Measurements from ENCODE around the gene CKB. TPM values are rescaled to one million over a fixed set of nuclear protein-coding genes. Genes with fewer than 3 reads are reported as not detected.

The CKB gene
- total and polyA plus RNA-seq, 4 donors, result 9.0 to 32.9 (median 20.4) TPM

GRCh38 chr14:103488071-103488470 lies 34.6 kb downstream of the CKB start:
- Histone ChIP-seq H3K27me3 (ENCODE audit: control insufficient read depth in 4 of 4, insufficient read depth in 4 of 4, low read length in 3 of 4) (no peaks in the 10 kb centered on the region), H3K4me1 (ENCODE audit: control insufficient read depth in 4 of 4, insufficient read depth in 4 of 4, low read length in 3 of 4) (peaks cover 0 to 4% (median 2%) of the 10 kb centered on the region in 4 donors), H3K27ac (ENCODE audit: low read depth in 1 of 2, low read length in 2 of 2) (no peak overlapping the region), H3K9ac (ENCODE audit: low read depth in 1 of 2, low read length in 2 of 2) (no peak overlapping the region), H3K36me3 (ENCODE audit: control insufficient read depth in 4 of 4, insufficient read depth in 3 of 4, low read depth in 1 of 4, low read length in 3 of 4) (peaks cover 6 to 34% (median 23%) of the 10 kb centered on the region in 4 donors), H3K9me3 (ENCODE audit: control insufficient read depth in 4 of 4, low read length in 3 of 4) (no peaks in the 10 kb centered on the region), H3K4me3 (ENCODE audit: low read depth in 1 of 3, low read length in 3 of 3) (no peak overlapping the region)
- no peak for DNase-seq (ENCODE audit: low spot score)
- TF ChIP-seq NR2F2 (IDR thresholded peaks at IDR 0.05), result no peak
- TF ChIP-seq CTCF (IDR thresholded peaks at IDR 0.05; ENCODE audit: low read depth, low read length, missing input control), result no peak
- TF ChIP-seq FOXA1 (IDR thresholded peaks at IDR 0.05), result no peak
- TF ChIP-seq REST (IDR thresholded peaks at IDR 0.05), result no peak
- TF ChIP-seq MAX (IDR thresholded peaks at IDR 0.05), result no peak
- TF ChIP-seq EGR1 (IDR thresholded peaks at IDR 0.05; ENCODE audit: low read depth in 2 of 2), result no peak
- TF ChIP-seq HNF4A (conservative IDR thresholded peaks at IDR 0.05), result no peak
- no peak for TF ChIP-seq JUND (IDR thresholded peaks at IDR 0.05)
- TF ChIP-seq ZBTB33 (IDR thresholded peaks at IDR 0.05), result no peak
- TF ChIP-seq YY1 (IDR thresholded peaks at IDR 0.05), result no peak
- TF ChIP-seq ATF3 (IDR thresholded peaks at IDR 0.05), result no peak
- no peak for TF ChIP-seq SP1 (IDR thresholded peaks at IDR 0.05)
- no peak for TF ChIP-seq RXRA (IDR thresholded peaks at IDR 0.05)
- no peak for TF ChIP-seq GABPA (IDR thresholded peaks at IDR 0.05 in 1 of 2, conservative IDR thresholded peaks at IDR 0.05 in 1 of 2)
- TF ChIP-seq HNF4G (IDR thresholded peaks at IDR 0.05), result no peak
- no peak for TF ChIP-seq FOXA2 (IDR thresholded peaks at IDR 0.05)
- no peak for TF ChIP-seq RAD21 (IDR thresholded peaks at IDR 0.05)
- no peak for TF ChIP-seq TAF1 (conservative IDR thresholded peaks at IDR 0.05)
- 95% methylated on average over 6 of the region's 6 CpGs for WGBS

Measured in liver (tissue), 9 donors.